ENCODE data around the gene GRIA2. TPM values are rescaled to one million over a fixed set of nuclear protein-coding genes. Genes with fewer than 3 reads are reported as not detected.

GRIA2 gene
- total RNA-seq (2022; extraction: Qiagen RNA extraction; ENCODE audit: low read depth) = not detected in 5 replicates

DNA sequence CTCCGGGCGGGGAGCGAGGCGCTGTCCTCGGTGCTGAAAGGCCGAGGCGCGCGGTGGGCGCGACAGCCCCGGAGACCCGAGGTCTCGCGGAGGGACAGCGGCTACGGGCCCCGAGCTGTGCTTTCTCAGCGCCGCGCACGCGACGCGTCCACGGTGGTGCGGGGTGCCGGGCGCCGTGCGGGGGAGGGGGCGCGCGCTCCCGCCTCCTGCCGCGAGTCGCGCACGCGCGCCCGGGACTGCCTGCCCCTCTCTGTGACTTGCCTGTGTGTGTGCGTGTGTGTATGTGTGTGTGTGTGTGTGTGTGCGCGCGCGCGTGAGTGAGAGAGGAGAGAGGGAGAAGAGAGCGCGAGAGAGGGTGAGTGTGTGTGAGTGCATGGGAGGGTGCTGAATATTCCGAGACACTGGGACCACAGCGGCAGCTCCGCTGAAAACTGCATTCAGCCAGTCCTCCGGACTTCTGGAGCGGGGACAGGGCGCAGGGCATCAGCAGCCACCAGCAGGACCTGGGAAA is at the start of gene GRIA2:
GRIA2 (plus strand) TSS at position 358 of the 511 bp plus-strand sequence. CDS start 315 bp downstream, outside the sequence.

Other genes with a start within 250 kb of the GRIA2 start
- gene PDGFC, start 248.9 kb upstream of the GRIA2 start, total RNA-seq (2022; extraction: Qiagen RNA extraction; ENCODE audit: low read depth) = 2.1 to 3.6 TPM (median 2.7 TPM) in 5 replicates
- gene GLRB, start 144.6 kb upstream of the GRIA2 start, total RNA-seq (2022; extraction: Qiagen RNA extraction; ENCODE audit: low read depth) = 0.75 to 0.95 TPM (median 0.88 TPM) in 5 replicates